ENCODE results near the gene MYO1F.
"Not testable (repeated sequence)": the region's sequence is repeated elsewhere in the genome, so short reads cannot be mapped to it uniquely, and the experiment has no call there.

The MYO1F gene

GRCh38 chr19:8561075-8561764 is 16.0 kb downstream of the MYO1F start:
- no peak for DNase-seq

GRCh38 chr19:8558325-8558724 is 18.9 kb downstream of the MYO1F start:
- DNase-seq = no peak

DNA sequence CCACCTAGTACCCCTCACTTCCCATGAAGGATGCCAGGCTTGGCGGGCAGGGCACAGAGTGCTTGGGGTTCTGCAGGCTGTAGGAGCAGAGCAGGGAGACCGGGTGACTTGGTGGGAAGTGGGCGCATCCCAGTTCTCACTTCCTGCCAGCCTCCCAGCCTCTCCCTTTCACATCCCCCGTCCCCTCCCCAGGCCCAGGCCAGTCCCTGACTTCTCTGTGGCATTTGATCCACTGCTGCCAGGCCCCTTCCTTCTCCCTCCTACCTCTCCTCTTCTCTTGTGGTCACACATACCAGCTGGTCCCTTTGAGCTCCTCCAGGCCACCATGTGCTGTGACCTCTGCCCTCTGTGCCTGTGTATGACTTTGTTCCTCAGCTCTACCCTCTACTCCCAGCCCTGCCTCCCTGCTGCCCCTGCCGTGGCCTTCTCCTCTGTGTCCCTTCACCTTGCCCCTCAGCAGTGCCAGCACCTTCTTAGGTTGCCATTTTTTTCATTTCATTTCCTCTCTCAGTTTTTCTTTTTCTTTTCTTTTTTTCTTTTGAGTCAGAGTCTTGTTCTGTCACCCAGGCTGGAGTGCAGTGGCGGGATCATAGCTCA is 19.5 kb downstream of the MYO1F start:
- no peak for DNase-seq

GRCh38 chr19:8553729-8554128 is 23.5 kb downstream of the MYO1F start:
- DNase-seq = not testable (repeated sequence)

GRCh38 chr19:8552810-8553209 is 24.4 kb downstream of the MYO1F start:
- no peak for DNase-seq

DNA sequence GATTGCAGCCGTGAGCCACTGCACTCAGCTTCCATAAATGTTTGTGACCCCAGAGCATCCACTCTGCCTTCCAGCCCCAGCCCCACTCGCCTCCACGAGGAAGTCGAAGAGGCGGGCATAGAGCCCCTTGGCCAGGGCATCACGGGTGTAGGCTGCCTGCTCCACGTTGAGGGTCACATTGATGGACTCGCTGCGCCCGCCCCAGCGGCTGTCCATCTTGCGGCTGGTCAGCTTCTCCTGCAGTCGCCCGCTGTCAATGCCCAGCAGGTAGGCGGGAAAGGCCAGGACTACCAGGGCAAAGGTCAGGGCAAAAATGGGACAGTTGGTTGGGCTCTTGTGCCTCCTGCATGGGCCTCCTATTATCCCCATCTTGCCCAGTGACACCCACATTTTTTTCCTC is 27.2 kb downstream of the MYO1F start:
- DNase-seq = no peak

DNA sequence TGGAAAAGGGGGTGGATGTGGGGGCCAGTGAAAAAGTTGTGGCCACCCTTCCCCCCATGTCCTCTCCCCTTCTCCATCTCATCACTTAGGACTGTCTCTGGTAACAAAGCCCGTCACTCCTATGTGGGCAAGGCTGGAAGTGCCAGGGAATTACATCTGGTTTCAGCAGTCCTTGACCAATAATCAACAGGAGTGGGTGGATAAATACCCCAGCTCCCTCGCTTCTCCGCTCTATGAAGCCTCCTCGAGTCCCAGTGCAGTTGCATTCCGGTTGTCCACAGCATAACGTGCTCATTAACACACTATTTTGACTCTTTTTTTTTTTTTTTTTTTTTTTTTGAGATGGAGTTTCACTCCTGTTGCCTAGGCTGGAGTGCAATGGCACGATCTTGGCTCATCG is 31.5 kb downstream of the MYO1F start:
- DNase-seq = no peak

GRCh38 chr19:8544168-8544567 is 33.1 kb downstream of the MYO1F start:
- no peak for DNase-seq

GRCh38 chr19:8539621-8540149 is 37.6 kb downstream of the MYO1F start:
- DNase-seq = no peak

- DNase-seq = no peak
Observed at GRCh38 chr19:8537099-8537498, 40.1 kb downstream of the MYO1F start.

GRCh38 chr19:8536282-8536681 is 41.0 kb downstream of the MYO1F start:
- no peak for DNase-seq

DNA sequence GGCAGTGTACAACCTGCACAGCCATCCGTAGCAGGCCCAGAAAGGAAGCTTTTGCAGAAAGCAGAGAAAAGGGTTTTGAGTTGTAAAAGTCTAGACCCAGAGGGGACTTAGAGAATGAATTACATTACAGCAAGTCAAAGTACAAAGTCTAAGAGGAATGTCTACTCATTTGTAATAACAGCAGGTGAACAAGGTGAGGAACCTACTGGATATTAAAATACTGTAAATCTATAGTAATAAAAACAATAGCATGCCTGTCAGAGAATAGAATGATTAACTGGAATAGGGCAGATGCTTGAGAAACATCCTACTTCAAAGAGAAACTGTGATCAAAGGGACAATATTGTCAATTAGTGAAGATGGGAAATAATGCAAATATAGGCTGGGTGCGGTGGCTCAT is 45.0 kb downstream of the MYO1F start:
- no peak for DNase-seq

GRCh38 chr19:8531470-8531869 is 45.8 kb downstream of the MYO1F start:
- DNase-seq = no peak

- DNase-seq = no peak
Observed at GRCh38 chr19:8530061-8530679, 47.1 kb downstream of the MYO1F start.

- DNase-seq = no peak
Observed at GRCh38 chr19:8529369-8530006, 47.8 kb downstream of the MYO1F start.

GRCh38 chr19:8528500-8528899 is 48.7 kb downstream of the MYO1F start:
- DNase-seq = no peak

GRCh38 chr19:8526345-8527091 is 50.7 kb downstream of the MYO1F start:
- no peak for DNase-seq

GRCh38 chr19:8525401-8525684 is 51.9 kb downstream of the MYO1F start:
- no peak for DNase-seq

GRCh38 chr19:8519388-8519787 is 57.9 kb downstream of the MYO1F start:
- no peak for DNase-seq

DNA sequence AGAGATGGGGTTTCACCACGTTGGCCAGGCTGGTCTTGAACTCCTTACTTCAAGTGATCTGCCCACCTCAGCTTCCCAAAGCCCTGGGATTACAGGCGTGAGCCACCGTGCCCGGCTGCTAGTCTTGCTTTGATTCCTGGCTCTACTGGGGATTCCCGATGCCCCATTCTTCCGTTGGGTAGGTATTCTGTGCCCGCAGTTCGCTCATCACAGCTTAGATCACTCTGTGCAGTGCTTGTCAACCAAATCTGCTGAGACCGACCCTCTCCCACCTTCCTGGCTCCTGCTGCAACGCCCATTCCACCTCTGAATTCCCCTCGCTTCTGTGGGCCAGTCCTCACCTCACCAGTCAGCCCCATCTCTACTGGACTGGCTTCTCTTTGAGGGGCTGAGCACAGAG is 58.7 kb downstream of the MYO1F start:
- no peak for DNase-seq

- DNase-seq = no peak
Observed at GRCh38 chr19:8517551-8518442, 59.4 kb downstream of the MYO1F start.

GRCh38 chr19:8515317-8515716 is 61.9 kb downstream of the MYO1F start:
- DNase-seq = no peak
